ENCODE measurements around the gene ZDHHC21. TPM values are rescaled to one million over a fixed set of nuclear protein-coding genes. Genes with fewer than 3 reads are reported as not detected.

The ZDHHC21 gene
- polyA plus RNA-seq, 2 of the 4 experiments (the other 2 are of a cell fraction), result 3.7 to 9.1 TPM

DNA sequence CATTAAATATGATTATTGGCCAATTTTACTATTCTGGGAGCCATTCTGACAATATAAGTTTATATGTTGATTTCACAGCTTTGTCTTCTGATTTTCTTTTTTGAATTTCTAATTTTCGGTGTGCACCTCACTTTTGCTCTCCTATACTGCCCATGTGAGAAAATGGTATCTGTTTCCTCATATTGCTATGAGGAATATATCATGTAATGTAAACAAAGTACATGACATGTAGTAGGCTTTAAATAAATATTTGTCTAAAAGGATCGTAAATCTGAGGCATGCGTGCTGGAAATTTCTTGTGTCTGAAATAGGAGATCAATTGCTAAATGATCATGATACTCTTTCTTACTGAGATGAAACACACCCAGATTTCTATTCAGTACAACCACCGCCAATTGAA is 119.9 kb downstream of the ZDHHC21 start:
- ChIA-PET CTCF (no interaction called here), POLR2A (no interaction called here)
- DNase-seq (ENCODE audit: low read depth in 1 of 2, low spot score in 1 of 2), result no peak
- Histone ChIP-seq H3K9me3 (no peaks in the 10 kb centered on the region; the same call in 2 of the 3 replicates), H3K27ac (no peak overlapping the region), H3K4me2 (no peak overlapping the region), H3K4me1 (no peaks in the 10 kb centered on the region), H3K4me3 (no peak overlapping the region)
- TF ChIP-seq POLR2AphosphoS2 (conservative IDR thresholded peaks at IDR 0.05; ENCODE audit: low read length) (no peak), RARB (CRISPR knock-in tag; IDR thresholded peaks at IDR 0.05) (no peak), HOXA7 (CRISPR knock-in tag; IDR thresholded peaks at IDR 0.05) (no peak), NR3C1 (IDR thresholded peaks at IDR 0.05) (no peak), MYC (IDR thresholded peaks at IDR 0.05; ENCODE audit: borderline replicate concordance, low read length) (no peak), ZC3H11A (IDR thresholded peaks at IDR 0.05) (no peak), CEBPB (IDR thresholded peaks at IDR 0.05) (no peak)
- TF ChIP-seq, protein P1, sequence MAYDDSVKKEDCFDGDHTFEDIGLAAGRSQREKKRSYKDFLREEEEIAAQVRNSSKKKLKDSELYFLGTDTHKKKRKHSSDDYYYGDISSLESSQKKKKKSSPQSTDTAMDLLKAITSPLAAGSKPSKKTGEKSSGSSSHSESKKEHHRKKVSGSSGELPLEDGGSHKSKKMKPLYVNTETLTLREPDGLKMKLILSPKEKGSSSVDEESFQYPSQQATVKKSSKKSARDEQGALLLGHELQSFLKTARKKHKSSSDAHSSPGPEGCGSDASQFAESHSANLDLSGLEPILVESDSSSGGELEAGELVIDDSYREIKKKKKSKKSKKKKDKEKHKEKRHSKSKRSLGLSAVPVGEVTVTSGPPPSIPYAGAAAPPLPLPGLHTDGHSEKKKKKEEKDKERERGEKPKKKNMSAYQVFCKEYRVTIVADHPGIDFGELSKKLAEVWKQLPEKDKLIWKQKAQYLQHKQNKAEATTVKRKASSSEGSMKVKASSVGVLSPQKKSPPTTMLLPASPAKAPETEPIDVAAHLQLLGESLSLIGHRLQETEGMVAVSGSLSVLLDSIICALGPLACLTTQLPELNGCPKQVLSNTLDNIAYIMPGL (CRISPR knock-in tag; IDR thresholded peaks at IDR 0.05; ENCODE audit: borderline replicate concordance), result no peak
- TF ChIP-seq, protein P2, sequence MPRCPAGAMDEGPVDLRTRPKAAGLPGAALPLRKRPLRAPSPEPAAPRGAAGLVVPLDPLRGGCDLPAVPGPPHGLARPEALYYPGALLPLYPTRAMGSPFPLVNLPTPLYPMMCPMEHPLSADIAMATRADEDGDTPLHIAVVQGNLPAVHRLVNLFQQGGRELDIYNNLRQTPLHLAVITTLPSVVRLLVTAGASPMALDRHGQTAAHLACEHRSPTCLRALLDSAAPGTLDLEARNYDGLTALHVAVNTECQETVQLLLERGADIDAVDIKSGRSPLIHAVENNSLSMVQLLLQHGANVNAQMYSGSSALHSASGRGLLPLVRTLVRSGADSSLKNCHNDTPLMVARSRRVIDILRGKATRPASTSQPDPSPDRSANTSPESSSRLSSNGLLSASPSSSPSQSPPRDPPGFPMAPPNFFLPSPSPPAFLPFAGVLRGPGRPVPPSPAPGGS (IDR thresholded peaks at IDR 0.05), result no peak
- WGBS (ENCODE audit: missing lambda C conversion rate), result 56% methylated on average over 4 of the region's 4 CpGs
- ATAC-seq, result no peak
- FAIRE-seq, result no peak

DNA sequence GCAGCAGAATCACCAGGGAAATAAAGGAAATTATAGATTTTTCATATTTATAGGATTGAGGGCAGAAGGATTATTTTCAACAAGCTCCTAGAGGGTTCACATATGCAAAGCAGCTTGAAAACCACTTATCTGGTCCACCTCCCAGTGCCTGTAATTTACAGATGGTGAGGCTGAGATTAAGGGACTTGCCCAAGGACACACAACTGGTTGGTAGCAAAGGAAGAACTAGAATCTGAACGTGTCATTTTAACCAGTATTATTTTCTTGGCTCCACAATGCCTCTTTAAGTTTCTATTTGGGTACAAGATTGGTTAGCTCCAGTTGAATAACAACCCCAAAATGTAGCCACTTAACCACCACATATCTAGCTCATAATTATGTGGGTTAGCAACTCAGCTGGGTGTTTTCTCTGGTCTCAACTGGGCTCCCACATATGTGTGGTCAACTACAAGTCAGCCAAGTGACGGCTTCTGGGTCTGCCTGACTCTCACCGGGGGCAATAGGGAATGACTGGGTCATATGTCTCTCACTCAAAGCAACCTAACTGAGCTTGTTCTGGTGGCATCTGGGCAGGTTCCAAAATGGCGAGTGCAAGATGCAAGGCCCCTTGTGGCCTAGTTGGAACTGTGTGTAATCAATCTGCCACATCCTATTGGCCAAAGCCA is 127.7 kb downstream of the ZDHHC21 start:
- Histone ChIP-seq H3K4me1 (no peaks in the 10 kb centered on the region), H3K4me3 (no peak overlapping the region), H3K27ac (no peak overlapping the region), H3K4me2 (no peak overlapping the region), H3K9me3 (no peaks in the 10 kb centered on the region)
- 45% methylated on average over 4 of the region's 4 CpGs for WGBS (ENCODE audit: missing lambda C conversion rate)
- TF ChIP-seq PHF8 (IDR thresholded peaks at IDR 0.05; ENCODE audit: borderline replicate concordance, low read depth) (no peak), RFX5 (IDR thresholded peaks at IDR 0.05) (no peak), KDM1A (IDR thresholded peaks at IDR 0.05; ENCODE audit: low read depth) (no peak), FOSL2 (IDR thresholded peaks at IDR 0.05) (no peak), FOSL2 (CRISPR knock-in tag; IDR thresholded peaks at IDR 0.05) (no peak), FOXS1 (CRISPR knock-in tag; IDR thresholded peaks at IDR 0.05) (no peak), HEYL (CRISPR knock-in tag; IDR thresholded peaks at IDR 0.05) (no peak), SMC3 (IDR thresholded peaks at IDR 0.05) (no peak), EHF (CRISPR knock-in tag; IDR thresholded peaks at IDR 0.05) (no peak), JUN (IDR thresholded peaks at IDR 0.05) (no peak), ZNF302 (CRISPR knock-in tag; IDR thresholded peaks at IDR 0.05) (no peak), KDM5A (IDR thresholded peaks at IDR 0.05) (no peak), GATA3 (IDR thresholded peaks at IDR 0.05; ENCODE audit: borderline replicate concordance) (no peak), EHMT2 (IDR thresholded peaks at IDR 0.05; ENCODE audit: low read depth) (no peak), CBX2 (IDR thresholded peaks at IDR 0.05; ENCODE audit: borderline replicate concordance, low read depth) (no peak), CEBPB (IDR thresholded peaks at IDR 0.05) (no peak), HOXB13 (CRISPR knock-in tag; IDR thresholded peaks at IDR 0.05; ENCODE audit: low read depth) (no peak)
- TF ChIP-seq, protein P3, sequence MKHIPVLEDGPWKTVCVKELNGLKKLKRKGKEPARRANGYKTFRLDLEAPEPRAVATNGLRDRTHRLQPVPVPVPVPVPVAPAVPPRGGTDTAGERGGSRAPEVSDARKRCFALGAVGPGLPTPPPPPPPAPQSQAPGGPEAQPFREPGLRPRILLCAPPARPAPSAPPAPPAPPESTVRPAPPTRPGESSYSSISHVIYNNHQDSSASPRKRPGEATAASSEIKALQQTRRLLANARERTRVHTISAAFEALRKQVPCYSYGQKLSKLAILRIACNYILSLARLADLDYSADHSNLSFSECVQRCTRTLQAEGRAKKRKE (CRISPR knock-in tag; IDR thresholded peaks at IDR 0.05; ENCODE audit: low read depth), result no peak
- TF ChIP-seq, protein P4, sequence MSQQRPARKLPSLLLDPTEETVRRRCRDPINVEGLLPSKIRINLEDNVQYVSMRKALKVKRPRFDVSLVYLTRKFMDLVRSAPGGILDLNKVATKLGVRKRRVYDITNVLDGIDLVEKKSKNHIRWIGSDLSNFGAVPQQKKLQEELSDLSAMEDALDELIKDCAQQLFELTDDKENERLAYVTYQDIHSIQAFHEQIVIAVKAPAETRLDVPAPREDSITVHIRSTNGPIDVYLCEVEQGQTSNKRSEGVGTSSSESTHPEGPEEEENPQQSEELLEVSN (IDR thresholded peaks at IDR 0.05; ENCODE audit: borderline replicate concordance, low read depth), result no peak
- TF ChIP-seq, protein P5, sequence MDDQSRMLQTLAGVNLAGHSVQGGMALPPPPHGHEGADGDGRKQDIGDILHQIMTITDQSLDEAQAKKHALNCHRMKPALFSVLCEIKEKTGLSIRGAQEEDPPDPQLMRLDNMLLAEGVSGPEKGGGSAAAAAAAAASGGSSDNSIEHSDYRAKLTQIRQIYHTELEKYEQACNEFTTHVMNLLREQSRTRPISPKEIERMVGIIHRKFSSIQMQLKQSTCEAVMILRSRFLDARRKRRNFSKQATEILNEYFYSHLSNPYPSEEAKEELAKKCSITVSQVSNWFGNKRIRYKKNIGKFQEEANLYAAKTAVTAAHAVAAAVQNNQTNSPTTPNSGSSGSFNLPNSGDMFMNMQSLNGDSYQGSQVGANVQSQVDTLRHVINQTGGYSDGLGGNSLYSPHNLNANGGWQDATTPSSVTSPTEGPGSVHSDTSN (IDR thresholded peaks at IDR 0.05), result no peak
- TF ChIP-seq, protein P6, sequence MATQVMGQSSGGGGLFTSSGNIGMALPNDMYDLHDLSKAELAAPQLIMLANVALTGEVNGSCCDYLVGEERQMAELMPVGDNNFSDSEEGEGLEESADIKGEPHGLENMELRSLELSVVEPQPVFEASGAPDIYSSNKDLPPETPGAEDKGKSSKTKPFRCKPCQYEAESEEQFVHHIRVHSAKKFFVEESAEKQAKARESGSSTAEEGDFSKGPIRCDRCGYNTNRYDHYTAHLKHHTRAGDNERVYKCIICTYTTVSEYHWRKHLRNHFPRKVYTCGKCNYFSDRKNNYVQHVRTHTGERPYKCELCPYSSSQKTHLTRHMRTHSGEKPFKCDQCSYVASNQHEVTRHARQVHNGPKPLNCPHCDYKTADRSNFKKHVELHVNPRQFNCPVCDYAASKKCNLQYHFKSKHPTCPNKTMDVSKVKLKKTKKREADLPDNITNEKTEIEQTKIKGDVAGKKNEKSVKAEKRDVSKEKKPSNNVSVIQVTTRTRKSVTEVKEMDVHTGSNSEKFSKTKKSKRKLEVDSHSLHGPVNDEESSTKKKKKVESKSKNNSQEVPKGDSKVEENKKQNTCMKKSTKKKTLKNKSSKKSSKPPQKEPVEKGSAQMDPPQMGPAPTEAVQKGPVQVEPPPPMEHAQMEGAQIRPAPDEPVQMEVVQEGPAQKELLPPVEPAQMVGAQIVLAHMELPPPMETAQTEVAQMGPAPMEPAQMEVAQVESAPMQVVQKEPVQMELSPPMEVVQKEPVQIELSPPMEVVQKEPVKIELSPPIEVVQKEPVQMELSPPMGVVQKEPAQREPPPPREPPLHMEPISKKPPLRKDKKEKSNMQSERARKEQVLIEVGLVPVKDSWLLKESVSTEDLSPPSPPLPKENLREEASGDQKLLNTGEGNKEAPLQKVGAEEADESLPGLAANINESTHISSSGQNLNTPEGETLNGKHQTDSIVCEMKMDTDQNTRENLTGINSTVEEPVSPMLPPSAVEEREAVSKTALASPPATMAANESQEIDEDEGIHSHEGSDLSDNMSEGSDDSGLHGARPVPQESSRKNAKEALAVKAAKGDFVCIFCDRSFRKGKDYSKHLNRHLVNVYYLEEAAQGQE (IDR thresholded peaks at IDR 0.05), result no peak
- CTCF ChIA-PET, result no interaction called here
- POLR2A ChIA-PET, result no interaction called here
- no peak for DNase-seq (ENCODE audit: low read depth in 1 of 2, low spot score in 1 of 2)
- no peak for FAIRE-seq
- no peak for ATAC-seq

Measured in A549 (cell line).